OCI-LY1 (cell line): Measurements from ENCODE around the gene DHFR2.
"Not testable (repeated sequence)": the region's sequence is repeated elsewhere in the genome, so short reads cannot be mapped to it uniquely, and the experiment has no call there.

Experiments
- H2AFZ ChIP-seq: fragments of 200-600 bp; sonication (generic), shearing (Covaris generic); 2 replicates; pipeline ENCODE4 v1.6.0; 2014; ENCODE audit warnings: antibody characterized with exemption, mild to moderate bottlenecking, low read length
- H3F3A ChIP-seq: fragments of 200-600 bp; sonication (generic), shearing (Covaris generic); 2 replicates; pipeline ENCODE4 v1.6.0; 2014; ENCODE audit warnings: mild to moderate bottlenecking, antibody characterized with exemption, low read length, moderate library complexity; ENCODE audit not compliant: insufficient read depth
- H3K27ac ChIP-seq: fragments of 200-600 bp; sonication (generic); 2 replicates; pipeline ENCODE4 v1.5.1; 2014; ENCODE audit warnings: low read length, mixed run types, mild to moderate bottlenecking, low read depth; ENCODE audit not compliant: poor library complexity, severe bottlenecking
- H3K27me3 ChIP-seq: fragments of 200-600 bp; sonication (generic); 2 replicates; pipeline ENCODE4 v1.6.0; 2014; ENCODE audit warnings: antibody characterized with exemption, mild to moderate bottlenecking, low read length, moderate library complexity; ENCODE audit not compliant: insufficient read depth
- H3K36me3 ChIP-seq: fragments of 200-600 bp; sonication (generic); 2 replicates; pipeline ENCODE4 v1.6.1; 2014; ENCODE audit warnings: mild to moderate bottlenecking, antibody characterized with exemption, low read length, moderate library complexity, mixed read lengths; ENCODE audit not compliant: insufficient read depth
- H3K4me1 ChIP-seq: fragments of 200-600 bp; sonication (generic); 2 replicates; pipeline ENCODE4 v1.5.1; 2014; ENCODE audit warnings: mild to moderate bottlenecking, low read length, moderate library complexity; ENCODE audit not compliant: insufficient read depth, severe bottlenecking
- H3K4me2 ChIP-seq: fragments of 200-600 bp; sonication (generic), shearing (Covaris generic); 2 replicates; pipeline ENCODE4 v1.6.1; 2014; ENCODE audit warnings: low read length
- H3K4me3 ChIP-seq: fragments of 200-600 bp; sonication (generic); 2 replicates; pipeline ENCODE4 v1.5.1; 2014; ENCODE audit warnings: low read length, low read depth, mild to moderate bottlenecking, mixed read lengths; ENCODE audit not compliant: poor library complexity, severe bottlenecking
- H3K79me2 ChIP-seq: fragments of 200-600 bp; shearing (Covaris generic); 2 replicates; pipeline ENCODE4 v1.6.1; 2016; ENCODE audit warnings: mixed run types, low read length, mixed read lengths; ENCODE audit not compliant: insufficient read depth
- H3K9ac ChIP-seq: fragments of 200-600 bp; sonication (generic), shearing (Covaris generic); 2 replicates; pipeline ENCODE4 v1.6.1; 2014; ENCODE audit warnings: mild to moderate bottlenecking, low read length, mixed read lengths
- H3K9me2 ChIP-seq: fragments of 200-600 bp; sonication (generic), shearing (Covaris generic); 2 replicates; pipeline ENCODE4 v1.6.1; 2014; ENCODE audit warnings: low read depth, mild to moderate bottlenecking, low read length, mixed read lengths
- H3K9me3 ChIP-seq: fragments of 200-600 bp; shearing (Covaris generic); 2 replicates; pipeline ENCODE4 v1.6.1; 2014; ENCODE audit warnings: low read length, mixed read lengths
- H4K20me1 ChIP-seq: fragments of 200-600 bp; sonication (generic), shearing (Covaris generic); 2 replicates; pipeline ENCODE4 v1.6.0; 2016; ENCODE audit warnings: mild to moderate bottlenecking, low read length; ENCODE audit not compliant: insufficient read depth
- CTCF ChIP-seq: fragments of 200-600 bp; sonication (generic), shearing (Covaris generic); IDR thresholded peaks from 2 replicates; pipeline ENCODE4 v1.5.1; 2017; ENCODE audit warnings: mild to moderate bottlenecking, antibody characterized with exemption, low read length, moderate library complexity, mixed read lengths
- EZH2 ChIP-seq: fragments of 200-600 bp; sonication (generic), shearing (Covaris generic); IDR thresholded peaks from 2 replicates; pipeline ENCODE4 v1.8.0; 2017; ENCODE audit warnings: borderline replicate concordance, mixed run types, mild to moderate bottlenecking, antibody characterized with exemption, low read length, moderate library complexity, mixed read lengths

The DHFR2 gene

GRCh38 chr3:94050546-94050945, 12.2 kb downstream of the DHFR2 start:
- no peaks in the 10 kb centered on the region for H3K36me3 ChIP-seq
- no peaks in the 10 kb centered on the region for H3K27me3 ChIP-seq
- H3K4me3 ChIP-seq = no peak overlapping the region
- no peaks in the 10 kb centered on the region for H4K20me1 ChIP-seq
- H3K9me2 ChIP-seq = no peaks in the 10 kb centered on the region
- TF ChIP-seq EZH2 = no peak
- TF ChIP-seq CTCF = no peak
- H3F3A ChIP-seq = no peaks in the 10 kb centered on the region
- no peak overlapping the region for H3K4me2 ChIP-seq
- no peak overlapping the region for H3K9ac ChIP-seq
- H2AFZ ChIP-seq = no peak overlapping the region
- no peaks in the 10 kb centered on the region for H3K79me2 ChIP-seq
- no peaks in the 10 kb centered on the region for H3K4me1 ChIP-seq
- H3K9me3 ChIP-seq = no peaks in the 10 kb centered on the region
- H3K27ac ChIP-seq = no peak overlapping the region

- Histone ChIP-seq H3K27me3 (no peaks in the 10 kb centered on the region), H3K27ac (no peak overlapping the region), H3K9me3 (no peaks in the 10 kb centered on the region), H3K9me2 (no peaks in the 10 kb centered on the region), H2AFZ (no peak overlapping the region), H3K36me3 (peaks cover 4% of the 10 kb centered on the region; the same call in 1 of the 2 replicates), H3K9ac (no peak overlapping the region), H3F3A (no peaks in the 10 kb centered on the region), H3K4me3 (no peak overlapping the region), H3K4me2 (no peak overlapping the region), H3K79me2 (no peaks in the 10 kb centered on the region), H4K20me1 (no peaks in the 10 kb centered on the region), H3K4me1 (no peaks in the 10 kb centered on the region)
- TF ChIP-seq CTCF = no peak
- TF ChIP-seq EZH2 = no peak
These were observed 13.4 kb downstream of the DHFR2 start for GRCh38 chr3:94049267-94049666.

- Histone ChIP-seq H3K9me2 (no peaks in the 10 kb centered on the region), H4K20me1 (no peaks in the 10 kb centered on the region), H3K4me1 (no peaks in the 10 kb centered on the region), H3K9ac (no peak overlapping the region), H3K27ac (no peak overlapping the region), H3K36me3 (peaks cover 7% of the 10 kb centered on the region; the same call in 1 of the 2 replicates), H2AFZ (no peak overlapping the region), H3F3A (no peaks in the 10 kb centered on the region), H3K4me2 (no peak overlapping the region), H3K9me3 (no peaks in the 10 kb centered on the region), H3K4me3 (no peak overlapping the region), H3K27me3 (no peaks in the 10 kb centered on the region), H3K79me2 (no peaks in the 10 kb centered on the region)
- no peak for TF ChIP-seq EZH2
- no peak for TF ChIP-seq CTCF
These were observed 16.2 kb downstream of the DHFR2 start for GRCh38 chr3:94046533-94046932.

GRCh38 chr3:94044100-94044936, 18.4 kb downstream of the DHFR2 start:
- H4K20me1 ChIP-seq, H3K9me3 ChIP-seq, H3K9me2 ChIP-seq, H3K27ac ChIP-seq, H3K4me3 ChIP-seq, H3K4me2 ChIP-seq, H2AFZ ChIP-seq, H3K36me3 ChIP-seq, H3K27me3 ChIP-seq, H3F3A ChIP-seq, H3K79me2 ChIP-seq, H3K9ac ChIP-seq, H3K4me1 ChIP-seq: not testable (repeated sequence)
